SK-N-SH treated with all-trans-retinoic acid at 6 μM for 48 hours (cell line): ENCODE measurements around the gene POLR2I.

Source experiments
- ATAC-seq: fragments of 200-7000 bp; cut with Tn5 transposase; 3 replicates; pipeline ENCODE4 v1.9.1; 2020; ENCODE audit warnings: mild to moderate bottlenecking, moderate library complexity
- ARNTL ChIP-seq: fragments of 450-650 bp; formaldehyde crosslinking; IDR thresholded peaks from 2 replicates; pipeline ENCODE4 v1.5.0; 2020; ENCODE audit warnings: low read depth, mild to moderate bottlenecking, moderate library complexity, borderline replicate concordance
- BACH2 ChIP-seq: fragments of 250-450 bp; sonication (Bioruptor Pico); IDR thresholded peaks from 2 replicates; pipeline ENCODE4 v1.9.0; 2021; ENCODE audit warnings: mild to moderate bottlenecking, borderline replicate concordance
- CSDC2 ChIP-seq: fragments of 250-450 bp; sonication (Bioruptor Pico); IDR thresholded peaks from 2 replicates; pipeline ENCODE4 v1.5.0; 2020; ENCODE audit warnings: mild to moderate bottlenecking, moderate library complexity
- ESRRG ChIP-seq: fragments of 250-450 bp; sonication (Bioruptor Pico); IDR thresholded peaks from 2 replicates; pipeline ENCODE4 v1.6.1; 2021; ENCODE audit warnings: mild to moderate bottlenecking
- GLIS3 ChIP-seq: fragments of 250-450 bp; sonication (Bioruptor Pico); IDR thresholded peaks from 2 replicates; pipeline ENCODE4 v1.5.0; 2020; ENCODE audit warnings: mild to moderate bottlenecking, moderate library complexity
- PPARA ChIP-seq: fragments of 250-450 bp; sonication (Bioruptor Pico); IDR thresholded peaks from 2 replicates; pipeline ENCODE4 v1.5.0; 2020; ENCODE audit warnings: mild to moderate bottlenecking, borderline replicate concordance
- RARB ChIP-seq: fragments of 250-450 bp; sonication (Bioruptor Pico); IDR thresholded peaks from 2 replicates; pipeline ENCODE4 v1.8.0; 2021; ENCODE audit warnings: mild to moderate bottlenecking, moderate library complexity
- TCF4 ChIP-seq: fragments of 250-450 bp; sonication (Bioruptor Pico); IDR thresholded peaks from 2 replicates; pipeline ENCODE4 v1.8.0; 2021; ENCODE audit warnings: mild to moderate bottlenecking, moderate library complexity, borderline replicate concordance
- TOX ChIP-seq: fragments of 250-450 bp; sonication (Bioruptor Pico); IDR thresholded peaks from 2 replicates; pipeline ENCODE4 v1.8.0; 2021; ENCODE audit warnings: mild to moderate bottlenecking, moderate library complexity, borderline replicate concordance
- ZC3H10 ChIP-seq: fragments of 250-450 bp; sonication (Bioruptor Pico); IDR thresholded peaks from 2 replicates; pipeline ENCODE4 v1.5.1; 2021; ENCODE audit warnings: mild to moderate bottlenecking, moderate library complexity
- ZFP3 ChIP-seq: fragments of 250-450 bp; sonication (Bioruptor Pico); IDR thresholded peaks from 2 replicates; pipeline ENCODE4 v1.5.0; 2020; ENCODE audit warnings: mild to moderate bottlenecking, moderate library complexity
- ZFP30 ChIP-seq: fragments of 450-650 bp; formaldehyde crosslinking; IDR thresholded peaks from 2 replicates; pipeline ENCODE4 v1.5.0; 2022; ENCODE audit warnings: mild to moderate bottlenecking, moderate library complexity
- ZNF565 ChIP-seq: fragments of 450-650 bp; formaldehyde crosslinking; conservative IDR thresholded peaks from 2 replicates; pipeline ENCODE4 v1.5.0; 2020; ENCODE audit warnings: low read depth, mild to moderate bottlenecking, moderate library complexity
- ZNF70 ChIP-seq: fragments of 450-650 bp; formaldehyde crosslinking; IDR thresholded peaks from 2 replicates; pipeline ENCODE4 v1.5.0; 2020; ENCODE audit warnings: mild to moderate bottlenecking, moderate library complexity
- TF ChIP-seq, protein P1 (sequence below): fragments of 250-450 bp; sonication (Bioruptor Pico); IDR thresholded peaks from 2 replicates; pipeline ENCODE4 v1.5.0; 2020; ENCODE audit warnings: mild to moderate bottlenecking, moderate library complexity
- TF ChIP-seq, protein P2 (sequence below): fragments of 250-450 bp; sonication (Bioruptor Pico); IDR thresholded peaks from 2 replicates; pipeline ENCODE4 v1.8.0; 2020; ENCODE audit warnings: mild to moderate bottlenecking, moderate library complexity, borderline replicate concordance
- TF ChIP-seq, protein P3 (sequence below): fragments of 250-450 bp; sonication (Bioruptor Pico); IDR thresholded peaks from 2 replicates; pipeline ENCODE4 v1.5.1; 2021; ENCODE audit warnings: mild to moderate bottlenecking, moderate library complexity

Gene POLR2I

DNA sequence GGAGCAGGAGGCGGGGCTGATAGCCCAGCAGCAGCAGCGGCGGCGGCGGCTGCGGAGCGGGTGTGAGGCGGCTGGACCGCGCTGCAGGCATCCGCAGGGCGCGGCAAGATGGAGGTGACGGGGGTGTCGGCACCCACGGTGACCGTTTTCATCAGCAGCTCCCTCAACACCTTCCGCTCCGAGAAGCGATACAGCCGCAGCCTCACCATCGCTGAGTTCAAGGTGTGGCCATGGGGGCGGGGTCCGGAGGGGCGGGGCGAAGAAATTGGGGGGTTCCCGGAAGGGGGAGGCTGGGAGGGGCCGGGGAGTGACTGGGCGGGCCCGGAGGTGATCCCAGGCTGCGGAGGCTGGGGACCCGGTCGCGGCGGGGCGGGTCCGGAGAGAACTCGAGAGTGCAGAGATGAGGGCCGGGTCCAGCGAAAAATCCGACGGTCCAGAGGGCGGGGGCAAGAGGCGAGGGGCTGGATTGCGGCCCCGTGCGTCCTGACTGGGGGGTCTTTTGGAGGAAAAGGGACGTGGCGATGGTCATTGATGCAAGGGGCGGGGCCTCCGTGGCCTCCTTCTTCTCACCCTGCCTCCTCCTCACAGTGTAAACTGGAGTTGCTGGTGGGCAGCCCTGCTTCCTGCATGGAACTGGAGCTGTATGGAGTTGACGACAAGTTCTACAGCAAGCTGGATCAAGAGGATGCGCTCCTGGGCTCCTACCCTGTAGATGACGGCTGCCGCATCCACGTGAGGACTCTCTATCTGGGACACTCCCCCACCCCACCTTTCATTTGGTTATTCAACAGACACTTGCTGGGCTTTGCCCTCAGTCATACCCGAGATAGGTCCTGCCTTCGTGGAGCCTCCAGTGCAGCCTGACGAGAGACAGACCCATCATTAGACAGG, 1.0 kb upstream of the POLR2I start, which contains the start of gene TBCB:
Gene TBCB (plus strand): TSS at position 16 of the 891 bp plus-strand sequence. CDS start 93 bp downstream, at position 109.
- peak; percentile 51 for ATAC-seq
- TF ChIP-seq, protein P1, sequence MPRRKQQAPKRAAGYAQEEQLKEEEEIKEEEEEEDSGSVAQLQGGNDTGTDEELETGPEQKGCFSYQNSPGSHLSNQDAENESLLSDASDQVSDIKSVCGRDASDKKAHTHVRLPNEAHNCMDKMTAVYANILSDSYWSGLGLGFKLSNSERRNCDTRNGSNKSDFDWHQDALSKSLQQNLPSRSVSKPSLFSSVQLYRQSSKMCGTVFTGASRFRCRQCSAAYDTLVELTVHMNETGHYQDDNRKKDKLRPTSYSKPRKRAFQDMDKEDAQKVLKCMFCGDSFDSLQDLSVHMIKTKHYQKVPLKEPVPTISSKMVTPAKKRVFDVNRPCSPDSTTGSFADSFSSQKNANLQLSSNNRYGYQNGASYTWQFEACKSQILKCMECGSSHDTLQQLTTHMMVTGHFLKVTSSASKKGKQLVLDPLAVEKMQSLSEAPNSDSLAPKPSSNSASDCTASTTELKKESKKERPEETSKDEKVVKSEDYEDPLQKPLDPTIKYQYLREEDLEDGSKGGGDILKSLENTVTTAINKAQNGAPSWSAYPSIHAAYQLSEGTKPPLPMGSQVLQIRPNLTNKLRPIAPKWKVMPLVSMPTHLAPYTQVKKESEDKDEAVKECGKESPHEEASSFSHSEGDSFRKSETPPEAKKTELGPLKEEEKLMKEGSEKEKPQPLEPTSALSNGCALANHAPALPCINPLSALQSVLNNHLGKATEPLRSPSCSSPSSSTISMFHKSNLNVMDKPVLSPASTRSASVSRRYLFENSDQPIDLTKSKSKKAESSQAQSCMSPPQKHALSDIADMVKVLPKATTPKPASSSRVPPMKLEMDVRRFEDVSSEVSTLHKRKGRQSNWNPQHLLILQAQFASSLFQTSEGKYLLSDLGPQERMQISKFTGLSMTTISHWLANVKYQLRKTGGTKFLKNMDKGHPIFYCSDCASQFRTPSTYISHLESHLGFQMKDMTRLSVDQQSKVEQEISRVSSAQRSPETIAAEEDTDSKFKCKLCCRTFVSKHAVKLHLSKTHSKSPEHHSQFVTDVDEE (CRISPR knock-in tag), result peak; percentile 32; the same call in 1 of the 2 replicates
- no peak for TF ChIP-seq CSDC2 (CRISPR knock-in tag)

DNA sequence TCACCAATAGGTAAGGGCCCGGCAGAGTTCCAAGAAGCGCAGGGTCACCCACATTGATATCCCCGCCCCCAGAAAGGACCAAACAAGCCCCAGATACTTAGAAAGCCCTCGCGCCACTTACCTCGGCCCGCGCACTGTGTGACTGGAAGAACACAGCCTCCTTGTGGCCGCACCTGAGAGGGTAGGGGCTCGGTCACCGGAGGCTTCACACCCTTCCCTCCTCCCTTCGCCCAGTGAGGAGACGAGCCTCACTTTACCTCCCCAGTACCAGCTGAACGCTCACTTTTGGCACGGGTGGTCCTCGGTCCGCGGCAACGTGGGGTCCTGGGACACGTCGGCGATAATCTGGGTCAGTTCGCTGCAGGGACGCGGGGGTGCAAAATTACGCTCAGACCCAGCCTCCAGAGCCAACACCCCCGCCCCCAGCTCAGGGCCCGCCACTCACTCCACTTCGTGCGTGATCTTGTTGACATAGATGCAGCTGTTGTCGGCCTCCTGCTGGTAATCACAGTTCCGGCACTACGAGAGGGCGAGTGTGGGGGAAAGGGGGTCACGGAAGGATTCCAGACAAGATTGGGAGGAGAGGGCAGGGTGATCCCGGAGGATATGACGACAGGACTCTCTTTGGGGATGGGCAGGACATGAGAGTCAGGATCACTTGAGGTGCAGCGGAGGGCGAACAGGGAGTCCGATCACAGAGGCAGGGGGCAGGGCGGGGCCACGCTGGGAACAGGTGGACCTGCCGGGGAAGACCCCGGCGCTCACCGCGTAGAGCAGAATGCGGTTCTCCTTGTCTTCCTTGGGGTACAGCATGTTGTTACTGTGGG, 568 bp downstream of the POLR2I start:
- ATAC-seq, result peak; percentile 2
- TF ChIP-seq ZC3H10 (CRISPR knock-in tag), result no peak
- TF ChIP-seq ZNF70 (CRISPR knock-in tag), result no peak
- TF ChIP-seq, protein P1 (CRISPR knock-in tag), result no peak
- no peak for TF ChIP-seq CSDC2 (CRISPR knock-in tag)
- TF ChIP-seq, protein P2, sequence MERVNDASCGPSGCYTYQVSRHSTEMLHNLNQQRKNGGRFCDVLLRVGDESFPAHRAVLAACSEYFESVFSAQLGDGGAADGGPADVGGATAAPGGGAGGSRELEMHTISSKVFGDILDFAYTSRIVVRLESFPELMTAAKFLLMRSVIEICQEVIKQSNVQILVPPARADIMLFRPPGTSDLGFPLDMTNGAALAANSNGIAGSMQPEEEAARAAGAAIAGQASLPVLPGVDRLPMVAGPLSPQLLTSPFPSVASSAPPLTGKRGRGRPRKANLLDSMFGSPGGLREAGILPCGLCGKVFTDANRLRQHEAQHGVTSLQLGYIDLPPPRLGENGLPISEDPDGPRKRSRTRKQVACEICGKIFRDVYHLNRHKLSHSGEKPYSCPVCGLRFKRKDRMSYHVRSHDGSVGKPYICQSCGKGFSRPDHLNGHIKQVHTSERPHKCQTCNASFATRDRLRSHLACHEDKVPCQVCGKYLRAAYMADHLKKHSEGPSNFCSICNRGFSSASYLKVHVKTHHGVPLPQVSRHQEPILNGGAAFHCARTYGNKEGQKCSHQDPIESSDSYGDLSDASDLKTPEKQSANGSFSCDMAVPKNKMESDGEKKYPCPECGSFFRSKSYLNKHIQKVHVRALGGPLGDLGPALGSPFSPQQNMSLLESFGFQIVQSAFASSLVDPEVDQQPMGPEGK (CRISPR knock-in tag), result no peak
- no peak; the same call in 1 of the 2 replicates for TF ChIP-seq ZNF565 (CRISPR knock-in tag)
- TF ChIP-seq ZFP3 (CRISPR knock-in tag), result no peak
- TF ChIP-seq, protein P3, sequence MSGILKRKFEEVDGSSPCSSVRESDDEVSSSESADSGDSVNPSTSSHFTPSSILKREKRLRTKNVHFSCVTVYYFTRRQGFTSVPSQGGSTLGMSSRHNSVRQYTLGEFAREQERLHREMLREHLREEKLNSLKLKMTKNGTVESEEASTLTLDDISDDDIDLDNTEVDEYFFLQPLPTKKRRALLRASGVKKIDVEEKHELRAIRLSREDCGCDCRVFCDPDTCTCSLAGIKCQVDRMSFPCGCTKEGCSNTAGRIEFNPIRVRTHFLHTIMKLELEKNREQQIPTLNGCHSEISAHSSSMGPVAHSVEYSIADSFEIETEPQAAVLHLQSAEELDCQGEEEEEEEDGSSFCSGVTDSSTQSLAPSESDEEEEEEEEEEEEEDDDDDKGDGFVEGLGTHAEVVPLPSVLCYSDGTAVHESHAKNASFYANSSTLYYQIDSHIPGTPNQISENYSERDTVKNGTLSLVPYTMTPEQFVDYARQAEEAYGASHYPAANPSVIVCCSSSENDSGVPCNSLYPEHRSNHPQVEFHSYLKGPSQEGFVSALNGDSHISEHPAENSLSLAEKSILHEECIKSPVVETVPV, result no peak
- TF ChIP-seq PPARA (CRISPR knock-in tag), result no peak
- no peak for TF ChIP-seq TOX (CRISPR knock-in tag)
- no peak for TF ChIP-seq ARNTL (CRISPR knock-in tag)
- TF ChIP-seq RARB (CRISPR knock-in tag), result no peak
- TF ChIP-seq, all 23 proteins: peak for 0

DNA sequence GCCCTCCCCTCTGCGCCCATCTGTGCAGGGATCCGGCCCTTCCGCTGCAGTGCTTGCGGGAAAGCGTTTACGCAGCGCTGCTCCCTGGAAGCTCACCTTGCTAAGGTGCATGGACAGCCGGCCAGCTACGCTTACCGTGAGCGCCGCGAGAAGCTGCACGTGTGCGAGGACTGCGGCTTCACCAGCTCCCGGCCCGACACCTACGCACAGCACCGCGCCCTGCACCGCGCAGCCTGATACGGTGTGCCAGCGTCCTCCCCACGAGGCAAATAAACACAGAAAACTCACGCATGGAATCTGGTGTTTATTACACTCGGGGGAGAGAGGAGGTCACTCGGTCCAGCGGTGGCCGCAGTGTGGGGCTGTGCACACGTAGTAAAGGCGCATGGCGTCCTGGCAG, 1.2 kb downstream of the POLR2I start:
- TF ChIP-seq ZNF565 (CRISPR knock-in tag), result no peak
- TF ChIP-seq ZC3H10 (CRISPR knock-in tag), result no peak
- no peak for TF ChIP-seq ESRRG (CRISPR knock-in tag)
- TF ChIP-seq TOX (CRISPR knock-in tag), result no peak
- TF ChIP-seq, all 23 proteins: peak for 0

GRCh38 chr19:36112678-36113077, 2.0 kb downstream of the POLR2I start:
- no peak for ATAC-seq
- TF ChIP-seq, protein P1 (CRISPR knock-in tag), result no peak
- TF ChIP-seq ZFP30, result no peak
- TF ChIP-seq ZFP3 (CRISPR knock-in tag), result no peak
- no peak for TF ChIP-seq ZNF565 (CRISPR knock-in tag)
- TF ChIP-seq, protein P3, result no peak
- TF ChIP-seq GLIS3 (CRISPR knock-in tag), result no peak
- TF ChIP-seq ARNTL (CRISPR knock-in tag), result no peak
- no peak for TF ChIP-seq TCF4 (CRISPR knock-in tag)
- TF ChIP-seq BACH2 (CRISPR knock-in tag), result no peak

More for the DNA sequence above, 1.2 kb downstream of the POLR2I start:
- no peak for ATAC-seq
